Activated gamma-delta T cell treated with Interleukin-2 at 50 U/mL for 16 hours (primary cell): ENCODE measurements around the gene RPL19.

ENCODE experiments used
- DNase-seq: peaks from one replicate; pipeline ENCODE4 v3.0.0-alpha.2; 2020

Gene RPL19

GRCh38 chr17:39198186-39198566 lies 1.9 kb upstream of the RPL19 start:
- DNase-seq: no peak

- DNase-seq: peak; percentile 85
These were observed 338 bp upstream of the RPL19 start for GRCh38 chr17:39199820-39200069.

- no peak for DNase-seq
These were observed 951 bp downstream of the RPL19 start for GRCh38 chr17:39200957-39201510.

GRCh38 chr17:39204245-39204644 lies 4.2 kb downstream of the RPL19 start:
- no peak for DNase-seq

- no peak for DNase-seq
These were observed 5.0 kb downstream of the RPL19 start for GRCh38 chr17:39205112-39205526.

GRCh38 chr17:39208136-39208535 lies 8.1 kb downstream of the RPL19 start:
- DNase-seq: no peak

- no peak for DNase-seq
These were observed 8.8 kb downstream of the RPL19 start for GRCh38 chr17:39208893-39209292.

- DNase-seq: peak; percentile 67
These were observed 9.4 kb downstream of the RPL19 start for GRCh38 chr17:39209317-39210092.

GRCh38 chr17:39210093-39210434 lies 10.0 kb downstream of the RPL19 start:
- no peak for DNase-seq

GRCh38 chr17:39212195-39212810 lies 12.2 kb downstream of the RPL19 start:
- no peak for DNase-seq

- no peak for DNase-seq
These were observed 12.9 kb downstream of the RPL19 start for GRCh38 chr17:39212841-39213480.

- DNase-seq: no peak
These were observed 13.8 kb downstream of the RPL19 start for GRCh38 chr17:39213852-39214251.

GRCh38 chr17:39217734-39218369 lies 17.8 kb downstream of the RPL19 start:
- DNase-seq: no peak

GRCh38 chr17:39218906-39219305 lies 18.8 kb downstream of the RPL19 start:
- no peak for DNase-seq

- no peak for DNase-seq
These were observed 19.6 kb downstream of the RPL19 start for GRCh38 chr17:39219647-39220154.

GRCh38 chr17:39221572-39221971 lies 21.5 kb downstream of the RPL19 start:
- no peak for DNase-seq

- no peak for DNase-seq
These were observed 22.1 kb downstream of the RPL19 start for GRCh38 chr17:39222151-39222550.

GRCh38 chr17:39222866-39223834 lies 23.1 kb downstream of the RPL19 start:
- no peak for DNase-seq

- DNase-seq: no peak
These were observed 24.1 kb downstream of the RPL19 start for GRCh38 chr17:39223907-39224777.

GRCh38 chr17:39224778-39225307 lies 24.8 kb downstream of the RPL19 start:
- no peak for DNase-seq
